Measurements from ENCODE around the gene MRPL12.

The MRPL12 gene

DNA sequence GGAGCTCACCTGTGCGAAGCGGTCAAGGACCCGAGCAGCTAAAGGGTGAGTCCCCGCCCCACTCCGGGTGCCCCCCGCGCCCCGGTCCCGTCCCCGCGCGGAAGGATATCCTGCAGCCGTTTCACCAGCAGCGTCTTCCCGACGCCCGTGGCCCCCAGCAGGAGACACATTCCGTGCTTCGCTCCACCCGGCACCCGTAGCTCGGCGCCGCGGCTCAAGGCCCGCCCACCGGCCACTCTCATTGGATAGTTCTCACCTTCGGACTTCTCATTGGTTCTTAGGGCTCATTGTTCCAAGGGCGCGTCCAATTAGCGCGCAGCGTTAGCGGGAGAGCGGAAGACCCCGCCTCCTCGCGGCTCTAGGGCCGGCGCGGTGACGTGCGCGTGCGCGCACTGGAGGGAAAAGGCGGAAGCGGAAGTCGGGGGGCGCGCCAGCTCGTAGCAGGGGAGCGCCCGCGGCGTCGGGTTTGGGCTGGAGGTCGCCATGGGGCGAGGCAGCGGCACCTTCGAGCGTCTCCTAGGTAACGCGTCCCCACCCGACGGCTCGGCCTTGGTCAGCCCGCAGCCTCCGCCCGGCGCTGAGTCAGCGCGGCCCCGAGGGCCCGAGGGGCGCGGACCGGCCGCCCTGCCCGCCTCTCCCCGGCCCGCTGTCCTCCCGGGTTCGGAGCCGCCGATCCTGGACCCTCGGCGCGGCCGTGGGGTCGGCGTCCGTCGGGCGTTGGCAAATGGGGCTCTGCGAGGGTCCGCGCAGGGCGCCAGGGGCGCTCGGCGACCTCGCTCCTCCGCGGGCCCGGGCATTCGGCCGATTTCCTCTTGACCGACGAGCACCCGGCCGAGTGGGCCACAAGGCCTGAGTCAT lies 19.4 kb upstream of the MRPL12 start, which contains the start of the genes ARL16 and HGS:
Gene ARL16 (minus strand): TSS at position 214 of the 858 bp plus-strand sequence. CDS start 44 bp downstream, at position 170.
Gene HGS (plus strand): TSS at position 428 of the 858 bp plus-strand sequence. CDS start 56 bp downstream, at position 484.
- TF ChIP-seq CTCF (IDR thresholded peaks at IDR 0.05; ENCODE audit: low read length) (no peak), EZH2phosphoT487 (IDR thresholded peaks at IDR 0.05; ENCODE audit: low read length) (no peak), EZH2 (optimal IDR thresholded peaks at IDR 0.05; ENCODE audit: low read depth, low read length) (no peak)
- Histone ChIP-seq H3K9me3 (replicated peaks; ENCODE audit: insufficient read depth, low read length) (no peaks in the 10 kb centered on the region), H3F3A (ENCODE audit: insufficient read depth, low read length) (no peaks in the 10 kb centered on the region), H3K4me2 (ENCODE audit: low read depth, low read length) (peak within 1 kb of the TSS; percentile 96), H3K36me3 (replicated peaks; ENCODE audit: insufficient read depth, low read length) (peaks cover 7% of the 10 kb centered on the region; the same call in 1 of the 2 replicates), H4K20me1 (ENCODE audit: insufficient read depth, low read length) (no peaks in the 10 kb centered on the region), H3K9me2 (replicated peaks; ENCODE audit: insufficient read depth, low read length) (no peaks in the 10 kb centered on the region), H3K27ac (ENCODE audit: low read length) (no peak within 1 kb of the TSS; the same call in 1 of the 2 replicates), H3K4me1 (ENCODE audit: low read length) (0 out of 2 replicates have a peak, but pooled peaks cover 16% of the 10 kb centered on the region), H3K79me2 (ENCODE audit: low read length) (peaks cover 71% of the 10 kb centered on the region), H2AFZ (ENCODE audit: low read length) (peak within 1 kb of the TSS; percentile 83), H3K9ac (ENCODE audit: low read length) (peak within 1 kb of the TSS; percentile 88), H3K27me3 (replicated peaks; ENCODE audit: insufficient read depth, low read length) (no peaks in the 10 kb centered on the region), H3K4me3 (ENCODE audit: low read length) (peak within 1 kb of the TSS; percentile 94)
- DNase-seq = peak; percentile 99

- H3K36me3 ChIP-seq (replicated peaks; ENCODE audit: insufficient read depth, low read length) = peaks cover 7% of the 10 kb centered on the region; the same call in 1 of the 2 replicates
Observed at GRCh38 chr17:81684442-81684911, 18.7 kb upstream of the MRPL12 start.

GRCh38 chr17:81685108-81685507 lies 18.1 kb upstream of the MRPL12 start:
- peak overlapping the region; percentile 88; the same call in 1 of the 2 replicates for H3K9ac ChIP-seq (ENCODE audit: low read length)
- H3K4me1 ChIP-seq (ENCODE audit: low read length) = 0 out of 2 replicates have a peak, but pooled peaks cover 16% of the 10 kb centered on the region
- no peaks in the 10 kb centered on the region for H3K27me3 ChIP-seq (replicated peaks; ENCODE audit: insufficient read depth, low read length)
- no peaks in the 10 kb centered on the region for H3K9me3 ChIP-seq (replicated peaks; ENCODE audit: insufficient read depth, low read length)
- no peak overlapping the region for H2AFZ ChIP-seq (ENCODE audit: low read length)
- no peaks in the 10 kb centered on the region for H3F3A ChIP-seq (ENCODE audit: insufficient read depth, low read length)
- H3K36me3 ChIP-seq (replicated peaks; ENCODE audit: insufficient read depth, low read length) = peaks cover 7% of the 10 kb centered on the region; the same call in 1 of the 2 replicates
- peak overlapping the region; percentile 94 for H3K4me2 ChIP-seq (ENCODE audit: low read depth, low read length)
- peak; percentile 21 for DNase-seq
- H4K20me1 ChIP-seq (ENCODE audit: insufficient read depth, low read length) = no peaks in the 10 kb centered on the region
- TF ChIP-seq EZH2phosphoT487 (IDR thresholded peaks at IDR 0.05; ENCODE audit: low read length) (no peak), EZH2 (optimal IDR thresholded peaks at IDR 0.05; ENCODE audit: low read depth, low read length) (no peak), CTCF (IDR thresholded peaks at IDR 0.05; ENCODE audit: low read length) (no peak)
- H3K79me2 ChIP-seq (ENCODE audit: low read length) = peaks cover 83% of the 10 kb centered on the region
- no peaks in the 10 kb centered on the region for H3K9me2 ChIP-seq (replicated peaks; ENCODE audit: insufficient read depth, low read length)
- H3K4me3 ChIP-seq (ENCODE audit: low read length) = peak overlapping the region; percentile 94
- no peak overlapping the region for H3K27ac ChIP-seq (ENCODE audit: low read length)

More at GRCh38 chr17:81684442-81684911, 18.7 kb upstream of the MRPL12 start:
- peak overlapping the region; percentile 88 for H3K9ac ChIP-seq (ENCODE audit: low read length)
- TF ChIP-seq EZH2 (optimal IDR thresholded peaks at IDR 0.05; ENCODE audit: low read depth, low read length) (no peak), EZH2phosphoT487 (IDR thresholded peaks at IDR 0.05; ENCODE audit: low read length) (no peak), CTCF (IDR thresholded peaks at IDR 0.05; ENCODE audit: low read length) (no peak)
- H3K27ac ChIP-seq (ENCODE audit: low read length) = no peak overlapping the region; the same call in 1 of the 2 replicates
- DNase-seq = no peak
- peak overlapping the region; percentile 94 for H3K4me3 ChIP-seq (ENCODE audit: low read length)
- 0 out of 2 replicates have a peak overlapping the region, but pooled peaks have one; percentile 5 for H2AFZ ChIP-seq (ENCODE audit: low read length)
- H3K4me2 ChIP-seq (ENCODE audit: low read depth, low read length) = peak overlapping the region; percentile 94
- H4K20me1 ChIP-seq (ENCODE audit: insufficient read depth, low read length) = no peaks in the 10 kb centered on the region
- no peaks in the 10 kb centered on the region for H3F3A ChIP-seq (ENCODE audit: insufficient read depth, low read length)
- H3K79me2 ChIP-seq (ENCODE audit: low read length) = peaks cover 77% of the 10 kb centered on the region
- H3K9me3 ChIP-seq (replicated peaks; ENCODE audit: insufficient read depth, low read length) = no peaks in the 10 kb centered on the region
- H3K27me3 ChIP-seq (replicated peaks; ENCODE audit: insufficient read depth, low read length) = no peaks in the 10 kb centered on the region
- H3K4me1 ChIP-seq (ENCODE audit: low read length) = 0 out of 2 replicates have a peak, but pooled peaks cover 16% of the 10 kb centered on the region
- no peaks in the 10 kb centered on the region for H3K9me2 ChIP-seq (replicated peaks; ENCODE audit: insufficient read depth, low read length)

Measured in MM.1S (cell line).